Measurements from ENCODE around the gene CMTM5.

- TF ChIP-seq EZH2 (IDR thresholded peaks at IDR 0.05; ENCODE audit: low read length) = no peak
- no peak for TF ChIP-seq CTCF (optimal IDR thresholded peaks at IDR 0.05 in 1 of 3, IDR thresholded peaks at IDR 0.05 in 1 of 3, conservative IDR thresholded peaks at IDR 0.05 in 1 of 3; ENCODE audit: extremely low read depth in 1 of 3, insufficient read depth in 2 of 3, low read length in 3 of 3)
Observed at GRCh38 chr14:23398348-23398747, 21.5 kb downstream of the CMTM5 start.

Measured in keratinocyte (primary cell).